GM23338 (cell line): ENCODE data around the gene SMYD3.

Experiments used
- EZH2 ChIP-seq: fragments of 200-600 bp; sonication (generic); IDR thresholded peaks from one replicate; pipeline ENCODE4 v1.8.0; 2017; ENCODE audit warnings: antibody characterized with exemption, mild to moderate bottlenecking, low read depth; ENCODE audit not compliant: unreplicated experiment
- POLR2AphosphoS5 ChIP-seq: IDR thresholded peaks from 2 replicates; pipeline ENCODE4 v1.6.1; 2016; ENCODE audit warnings: antibody characterized with exemption, low read depth

GRCh38 chr1:246012341-246012740, 494.7 kb downstream of the SMYD3 start:
- TF ChIP-seq EZH2, result no peak
- TF ChIP-seq POLR2AphosphoS5, result no peak
